ENCODE measurements around the gene EYA4. TPM values are rescaled to one million over a fixed set of nuclear protein-coding genes. Genes with fewer than 3 reads are reported as not detected.
A peak's percentile ranks its signal among the peaks of the same experiment; 100 is the strongest.

EYA4 gene
- total and polyA plus RNA-seq, 2 of the 4 experiments (the other 2 are of a cell fraction): 5.7 to 11.1 TPM

- TF ChIP-seq, protein P1, sequence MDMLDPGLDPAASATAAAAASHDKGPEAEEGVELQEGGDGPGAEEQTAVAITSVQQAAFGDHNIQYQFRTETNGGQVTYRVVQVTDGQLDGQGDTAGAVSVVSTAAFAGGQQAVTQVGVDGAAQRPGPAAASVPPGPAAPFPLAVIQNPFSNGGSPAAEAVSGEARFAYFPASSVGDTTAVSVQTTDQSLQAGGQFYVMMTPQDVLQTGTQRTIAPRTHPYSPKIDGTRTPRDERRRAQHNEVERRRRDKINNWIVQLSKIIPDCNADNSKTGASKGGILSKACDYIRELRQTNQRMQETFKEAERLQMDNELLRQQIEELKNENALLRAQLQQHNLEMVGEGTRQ (IDR thresholded peaks at IDR 0.05; ENCODE audit: low read depth, low read length): peak; percentile 63
Observed at GRCh38 chr6:133548423-133549159, 307.4 kb downstream of the EYA4 start (continued).

- POLR2A ChIA-PET (ENCODE audit: unreplicated experiment): no interaction called here
- in situ Hi-C loops (cut with MboI; ENCODE audit: low sequenced_read_pairs): no loop called here
- no peak overlapping the region for H2AK9ac ChIP-seq (replicated peaks; ENCODE audit: low read depth, low read length, poor library complexity)
- peak overlapping the region; percentile 2; the same call in 1 of the 3 replicates for H2BK15ac ChIP-seq (ENCODE audit: low read depth, low read length)
- no peak overlapping the region for H3K4me2 ChIP-seq (ENCODE audit: low read depth, low read length)
- peaks cover 7% of the 10 kb centered on the region for H3K9me1 ChIP-seq (ENCODE audit: insufficient read depth, low read length)
- no peak overlapping the region for H2AFZ ChIP-seq (replicated peaks; ENCODE audit: low read length, poor library complexity)
- H4K8ac ChIP-seq (ENCODE audit: low read depth in 2 of 2, low read length in 2 of 2): peak overlapping the region; percentile 25 to 56; a peak in 3 of 4 replicates
- H3K18ac ChIP-seq (ENCODE audit: low read depth, low read length): peak overlapping the region; percentile 58
- H3K27me3 ChIP-seq (ENCODE audit: control insufficient read depth, insufficient read depth, low read length): no peaks in the 10 kb centered on the region
- dilution Hi-C loops (cut with HindIII; ENCODE audit: low sequenced_read_pairs, unreplicated experiment): no loop called here
- peak overlapping the region; percentile 91 for H2AK5ac ChIP-seq (ENCODE audit: low read depth, low read length)
- H2BK120ac ChIP-seq (ENCODE audit: low read depth, low read length): peak overlapping the region; percentile 69
- H3K14ac ChIP-seq (replicated peaks; ENCODE audit: low read depth, low read length): peak overlapping the region; percentile 1; the same call in 1 of the 2 replicates
- H3K27ac ChIP-seq (ENCODE audit: insufficient read depth, low read length): peak overlapping the region; percentile 5; the same call in 1 of the 2 replicates
- TF ChIP-seq, protein P2, sequence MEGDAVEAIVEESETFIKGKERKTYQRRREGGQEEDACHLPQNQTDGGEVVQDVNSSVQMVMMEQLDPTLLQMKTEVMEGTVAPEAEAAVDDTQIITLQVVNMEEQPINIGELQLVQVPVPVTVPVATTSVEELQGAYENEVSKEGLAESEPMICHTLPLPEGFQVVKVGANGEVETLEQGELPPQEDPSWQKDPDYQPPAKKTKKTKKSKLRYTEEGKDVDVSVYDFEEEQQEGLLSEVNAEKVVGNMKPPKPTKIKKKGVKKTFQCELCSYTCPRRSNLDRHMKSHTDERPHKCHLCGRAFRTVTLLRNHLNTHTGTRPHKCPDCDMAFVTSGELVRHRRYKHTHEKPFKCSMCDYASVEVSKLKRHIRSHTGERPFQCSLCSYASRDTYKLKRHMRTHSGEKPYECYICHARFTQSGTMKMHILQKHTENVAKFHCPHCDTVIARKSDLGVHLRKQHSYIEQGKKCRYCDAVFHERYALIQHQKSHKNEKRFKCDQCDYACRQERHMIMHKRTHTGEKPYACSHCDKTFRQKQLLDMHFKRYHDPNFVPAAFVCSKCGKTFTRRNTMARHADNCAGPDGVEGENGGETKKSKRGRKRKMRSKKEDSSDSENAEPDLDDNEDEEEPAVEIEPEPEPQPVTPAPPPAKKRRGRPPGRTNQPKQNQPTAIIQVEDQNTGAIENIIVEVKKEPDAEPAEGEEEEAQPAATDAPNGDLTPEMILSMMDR (conservative IDR thresholded peaks at IDR 0.05; ENCODE audit: low read depth, low read length): no peak
- no peak for TF ChIP-seq ELK1 (IDR thresholded peaks at IDR 0.05; ENCODE audit: borderline replicate concordance, low read depth, low read length)
- no peak for TF ChIP-seq MAZ (IDR thresholded peaks at IDR 0.05; ENCODE audit: borderline replicate concordance, low read depth, low read length)
- no peak for TF ChIP-seq MXI1 (IDR thresholded peaks at IDR 0.05; ENCODE audit: borderline replicate concordance, low read depth, low read length)
- TF ChIP-seq NFE2L2 (IDR thresholded peaks at IDR 0.05; ENCODE audit: low read depth, low read length): no peak
- no peak for TF ChIP-seq CHD1 (IDR thresholded peaks at IDR 0.05; ENCODE audit: low read depth, low read length)
- TF ChIP-seq BHLHE40 (IDR thresholded peaks at IDR 0.05; ENCODE audit: low read depth, low read length): no peak
- no peak for TF ChIP-seq RCOR1 (IDR thresholded peaks at IDR 0.05; ENCODE audit: insufficient replicate concordance, low read length)
- no peak for TF ChIP-seq FOS (IDR thresholded peaks at IDR 0.05; ENCODE audit: low read depth, low read length)
- no peak for TF ChIP-seq RAD21 (IDR thresholded peaks at IDR 0.05; ENCODE audit: low read length)
- H3K9me3 ChIP-seq (ENCODE audit: control insufficient read depth, insufficient read depth, low read length): no peaks in the 10 kb centered on the region
- H2BK5ac ChIP-seq (ENCODE audit: low read depth, low read length, poor library complexity, severe bottlenecking): peak overlapping the region; percentile 1
- intact Hi-C loops (cut with micrococcal nuclease): no loop called here
- H4K91ac ChIP-seq (ENCODE audit: insufficient read depth, low read depth, low read length): peak overlapping the region; percentile 45
- no peaks in the 10 kb centered on the region for H4K20me1 ChIP-seq (ENCODE audit: insufficient read depth, low read length)
- no TSS peak for BruUV-seq (replicated peaks)
- H3K4me3 ChIP-seq (ENCODE audit: insufficient read depth, low read depth, low read length): no peak overlapping the region
- H3K36me3 ChIP-seq (ENCODE audit: control insufficient read depth, insufficient read depth, low read length): no peaks in the 10 kb centered on the region
- CTCF ChIA-PET: no interaction called here
- H4K5ac ChIP-seq (ENCODE audit: low read depth, low read length): peak overlapping the region; percentile 43
- DNase-seq (no peak), ATAC-seq (ENCODE audit: low read depth) (no peak)
- H3K23ac ChIP-seq (ENCODE audit: low read depth, low read length): no peak overlapping the region
- WGBS, 2 experiments (ENCODE audit: extremely low coverage in 2 of 2, insufficient read length in 1 of 2): 79% methylated on average over 3 of the region's 4 CpGs; no CpG with 5 or more reads in 1 of the 2 experiments
- peak overlapping the region; percentile 69 for H2BK20ac ChIP-seq (ENCODE audit: low read depth, low read length)
- H3K4ac ChIP-seq (ENCODE audit: low read depth, low read length): peak overlapping the region; percentile 81
- no peaks in the 10 kb centered on the region for H3K79me1 ChIP-seq (ENCODE audit: low read depth in 1 of 2, low read length in 2 of 2)
- H3K56ac ChIP-seq (ENCODE audit: extremely low read depth, insufficient read depth, low read length): 0 out of 2 replicates have a peak overlapping the region, but pooled peaks have one; percentile 4
- no peak overlapping the region for H3K9ac ChIP-seq (ENCODE audit: low read depth, low read length)
- H3K4me1 ChIP-seq (ENCODE audit: control insufficient read depth, insufficient read depth, low read length): peaks cover 22% of the 10 kb centered on the region
Observed at GRCh38 chr6:133549371-133549801, 308.2 kb downstream of the EYA4 start.

All from IMR-90 (cell line).